K562 (cell line): Measurements from ENCODE around the gene ZNF607. TPM values are rescaled to one million over a fixed set of nuclear protein-coding genes. Genes with fewer than 3 reads are reported as not detected.
A peak's percentile ranks its signal among the peaks of the same experiment; 100 is the strongest.

Experiments
- ATAC-seq: fragments of 200-7000 bp; cut with Tn5 transposase; 3 replicates; pipeline ENCODE4 v1.9.1; 2020; ENCODE audit warnings: moderate library complexity
- BruUV-seq: library from RNA; stranded (reverse); fragments of 400-500 nt; replicated peaks from 2 replicates; lab custom pipeline; 2021; lab: Mats Ljungman, UMichigan
- CTCF ChIA-PET: fragments of 300-600 bp; formaldehyde crosslinking; extraction: SDS; loops from one replicate; lab custom pipeline; 2021; ENCODE audit warnings: low intra/inter-chr PET ratio; lab: Yijun Ruan, JAX
- POLR2A ChIA-PET: fragments of 300-600, 350-650 bp; sonication (Branson Sonifier 250); formaldehyde crosslinking; extraction: SDS; loops from one replicate; lab custom pipeline; 2021; ENCODE audit warnings: antibody characterized with exemption, inconsistent platforms; lab: Yijun Ruan, JAX
- DNase-seq, 4 experiments: peaks; one replicate each; pipeline versions ENCODE4 v3.0.0 to v3.0.0-alpha.2; 2011 to 2018; ENCODE audit warnings: low spot score in 3 of 4, mixed read lengths in 3 of 4; ENCODE audit errors: extremely low read depth in 1 of 4
- FAIRE-seq: peaks from 2 replicates; lab custom pipeline; 2011; peaks lifted over from hg19 to GRCh38; lab: Jason Lieb, UNC
- H2AFZ ChIP-seq: 2 replicates; pipeline ENCODE4 v1.6.0; 2011; ENCODE audit warnings: low read depth, low read length, control low read depth, inconsistent platforms
- H3K27ac ChIP-seq: fragments of 200-600 bp; 3 replicates; pipeline ENCODE4 v1.8.0; 2011; ENCODE audit warnings: low read depth, mild to moderate bottlenecking, control low read depth, inconsistent platforms, low read length, moderate library complexity, mixed read lengths; ENCODE audit errors: extremely low read depth
- H3K27me3 ChIP-seq, 2 experiments: fragments of 300-600 bp in 1 of 2; 2 replicates in 1 of 2; 3 replicates in 1 of 2; pipeline versions ENCODE4 v1.6.0 to v1.8.0; 2011; ENCODE audit warnings: inconsistent platforms in 2 of 2, low read length in 2 of 2, mild to moderate bottlenecking in 1 of 2, mixed read lengths in 1 of 2, moderate library complexity in 1 of 2; ENCODE audit not compliant: control insufficient read depth in 2 of 2, insufficient read depth in 2 of 2
- H3K36me3 ChIP-seq: fragments of 300-600 bp; 3 replicates; pipeline ENCODE4 v1.8.0; 2011; ENCODE audit warnings: mild to moderate bottlenecking, low read length, inconsistent platforms; ENCODE audit not compliant: control insufficient read depth, insufficient read depth
- H3K4me1 ChIP-seq, 2 experiments: fragments of 200-600 bp in 1 of 2; replicated peaks in 1 of 2; 2 replicates in 1 of 2; 3 replicates in 1 of 2; pipeline versions ENCODE4 v1.5.1 to v1.8.0; 2011; ENCODE audit warnings: inconsistent platforms in 2 of 2, low read length in 2 of 2, mild to moderate bottlenecking in 1 of 2, mixed read lengths in 1 of 2, moderate library complexity in 1 of 2; ENCODE audit not compliant: control insufficient read depth in 2 of 2, insufficient read depth in 2 of 2
- H3K4me2 ChIP-seq: 2 replicates; pipeline ENCODE4 v1.6.1; 2011; ENCODE audit warnings: low read length, control low read depth, inconsistent platforms, mixed read lengths; ENCODE audit not compliant: insufficient read depth
- H3K4me3 ChIP-seq: fragments of 200-600 bp; sonication (generic), shearing (Covaris generic); 2 replicates; pipeline ENCODE4 v1.5.1; 2016; ENCODE audit warnings: control low read depth, inconsistent platforms
- H3K79me2 ChIP-seq: fragments of 200-600 bp; 3 replicates; pipeline ENCODE4 v1.8.0; 2011; ENCODE audit warnings: low read length, inconsistent platforms; ENCODE audit not compliant: control insufficient read depth, insufficient read depth
- H3K9ac ChIP-seq, 2 experiments: 2 replicates each; pipeline versions ENCODE4 v1.6.0 to v1.6.1; 2011; ENCODE audit warnings: low read depth in 2 of 2, low read length in 2 of 2, control low read depth in 1 of 2, inconsistent platforms in 1 of 2, mild to moderate bottlenecking in 1 of 2, mixed read lengths in 1 of 2; ENCODE audit not compliant: insufficient read depth in 1 of 2
- H3K9me1 ChIP-seq: one replicate; pipeline ENCODE4 v1.6.0; 2011; ENCODE audit warnings: inconsistent platforms, mild to moderate bottlenecking, low read length, moderate library complexity; ENCODE audit not compliant: control insufficient read depth, insufficient read depth
- H3K9me3 ChIP-seq: replicated peaks from 2 replicates; pipeline ENCODE4 v1.5.1; 2011; ENCODE audit warnings: low read depth, low read length, inconsistent platforms; ENCODE audit not compliant: control insufficient read depth, insufficient read depth
- H4K20me1 ChIP-seq: replicated peaks from 2 replicates; pipeline ENCODE4 v1.6.1; 2011; ENCODE audit warnings: low read length, inconsistent platforms, mixed read lengths; ENCODE audit not compliant: control insufficient read depth, insufficient read depth
- PYGO2 ChIP-seq: fragments of 450-650 bp; IDR thresholded peaks from 2 replicates; pipeline ENCODE4 v1.6.1; 2016; ENCODE audit warnings: mild to moderate bottlenecking, missing genetic modification characterization, moderate library complexity, missing compliant biosample characterization
- WGBS: fragments of 100-300 bp; shearing (Covaris generic); methylation state at CpG from one replicate; pipeline ENCODE4 v1.1.6; 2016; ENCODE audit warnings: low coverage, mixed read lengths; ENCODE audit not compliant: insufficient coverage; ENCODE audit errors: missing lambda C conversion rate; 5-methylcytosine and 5-hydroxymethylcytosine counted together
- in situ Hi-C: fragments of 300-500 bp; cut with MboI; formaldehyde crosslinking; loops from 4 replicates; pipeline ENCODE4 v1.15.0; 2018; ENCODE audit warnings: inconsistent platforms, mixed read lengths
- intact Hi-C: fragments of 100-400 bp; cut with micrococcal nuclease; formaldehyde crosslinking; loops from 2 replicates; pipeline ENCODE4 v1.14.2; 2022
- polyA plus RNA-seq, 8 experiments: library from polyadenylated mRNA; depleted of rRNA in 4 of 8; stranded (reverse) in 5 of 8; unstranded in 3 of 8; fragments of >200 nt; fragmentation: Nextera tagmentation in 2 of 8; fragmentation: Illumina TruSeq in 1 of 8; extraction: Ambion mirVana in 2 of 8; extraction: Trizol in 1 of 8; gene quantifications; 2 replicates each; pipeline versions ENCODE4 v1.2.1 to v1.2.3, GENCODE V29; 2011 to 2014; ENCODE audit warnings: inconsistent platforms in 1 of 8, missing spikeins in 1 of 8
- total RNA-seq, 7 experiments: library from RNA; depleted of rRNA in 6 of 7; stranded (reverse); fragments of >200 nt in 6 of 7; fragmentation: Illumina TruSeq in 2 of 7; extraction: Trizol in 2 of 7; gene quantifications; 2 replicates each; pipeline versions ENCODE4 v1.2.1 to v1.2.3, GENCODE V29; 2011 to 2021; ENCODE audit warnings: low replicate concordance in 1 of 7
- TF ChIP-seq, protein P1 (sequence below), 2 experiments: fragments of 450-650 bp in 1 of 2; sonication (generic) in 1 of 2; formaldehyde crosslinking in 1 of 2; IDR thresholded peaks; 2 replicates each; pipeline versions ENCODE4 v1.7.1 to v1.9.0; 2016 to 2022; ENCODE audit warnings: inconsistent platforms in 1 of 2, mild to moderate bottlenecking in 1 of 2, missing genetic modification reagents in 1 of 2

Gene ZNF607
- total and polyA plus RNA-seq, 9 of the 15 experiments (the other 6 are each of a cell fraction or from before 2014, with no cell fraction given) = 0.65 to 5.1 (median 3.6) TPM

GRCh38 chr19:37683520-37683919 lies 36.0 kb downstream of the ZNF607 start:
- BruUV-seq = no TSS peak
- CTCF ChIA-PET = no interaction called here
- no peaks in the 10 kb centered on the region for H3K27me3 ChIP-seq
- H3K9ac ChIP-seq = no peak overlapping the region
- H3K4me3 ChIP-seq = no peak overlapping the region
- 29% methylated on average over 3 of the region's 3 CpGs for WGBS
- intact Hi-C loops = no loop called here
- in situ Hi-C loops = no loop called here
- FAIRE-seq (no peak), DNase-seq (no peak), ATAC-seq (no peak)
- no peaks in the 10 kb centered on the region for H3K9me1 ChIP-seq
- no peak overlapping the region for H3K27ac ChIP-seq
- H3K9me3 ChIP-seq = no peaks in the 10 kb centered on the region
- H3K36me3 ChIP-seq = no peaks in the 10 kb centered on the region
- TF ChIP-seq PYGO2 (tag) = no peak
- TF ChIP-seq, protein P1, sequence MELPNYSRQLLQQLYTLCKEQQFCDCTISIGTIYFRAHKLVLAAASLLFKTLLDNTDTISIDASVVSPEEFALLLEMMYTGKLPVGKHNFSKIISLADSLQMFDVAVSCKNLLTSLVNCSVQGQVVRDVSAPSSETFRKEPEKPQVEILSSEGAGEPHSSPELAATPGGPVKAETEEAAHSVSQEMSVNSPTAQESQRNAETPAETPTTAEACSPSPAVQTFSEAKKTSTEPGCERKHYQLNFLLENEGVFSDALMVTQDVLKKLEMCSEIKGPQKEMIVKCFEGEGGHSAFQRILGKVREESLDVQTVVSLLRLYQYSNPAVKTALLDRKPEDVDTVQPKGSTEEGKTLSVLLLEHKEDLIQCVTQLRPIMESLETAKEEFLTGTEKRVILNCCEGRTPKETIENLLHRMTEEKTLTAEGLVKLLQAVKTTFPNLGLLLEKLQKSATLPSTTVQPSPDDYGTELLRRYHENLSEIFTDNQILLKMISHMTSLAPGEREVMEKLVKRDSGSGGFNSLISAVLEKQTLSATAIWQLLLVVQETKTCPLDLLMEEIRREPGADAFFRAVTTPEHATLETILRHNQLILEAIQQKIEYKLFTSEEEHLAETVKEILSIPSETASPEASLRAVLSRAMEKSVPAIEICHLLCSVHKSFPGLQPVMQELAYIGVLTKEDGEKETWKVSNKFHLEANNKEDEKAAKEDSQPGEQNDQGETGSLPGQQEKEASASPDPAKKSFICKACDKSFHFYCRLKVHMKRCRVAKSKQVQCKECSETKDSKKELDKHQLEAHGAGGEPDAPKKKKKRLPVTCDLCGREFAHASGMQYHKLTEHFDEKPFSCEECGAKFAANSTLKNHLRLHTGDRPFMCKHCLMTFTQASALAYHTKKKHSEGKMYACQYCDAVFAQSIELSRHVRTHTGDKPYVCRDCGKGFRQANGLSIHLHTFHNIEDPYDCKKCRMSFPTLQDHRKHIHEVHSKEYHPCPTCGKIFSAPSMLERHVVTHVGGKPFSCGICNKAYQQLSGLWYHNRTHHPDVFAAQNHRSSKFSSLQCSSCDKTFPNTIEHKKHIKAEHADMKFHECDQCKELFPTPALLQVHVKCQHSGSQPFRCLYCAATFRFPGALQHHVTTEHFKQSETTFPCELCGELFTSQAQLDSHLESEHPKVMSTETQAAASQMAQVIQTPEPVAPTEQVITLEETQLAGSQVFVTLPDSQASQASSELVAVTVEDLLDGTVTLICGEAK (IDR thresholded peaks at IDR 0.05) = peak; percentile 59; the same call in 1 of the 2 replicates
- TF ChIP-seq, protein P1 (CRISPR knock-in tag; IDR thresholded peaks at IDR 0.05) = no peak
- no peaks in the 10 kb centered on the region for H3K79me2 ChIP-seq
- no peak overlapping the region for H3K4me2 ChIP-seq
- POLR2A ChIA-PET = no interaction called here
- no peak overlapping the region for H2AFZ ChIP-seq
- no peaks in the 10 kb centered on the region for H4K20me1 ChIP-seq
- H3K4me1 ChIP-seq = no peaks in the 10 kb centered on the region
